Adipocyte (in vitro differentiated cells): ENCODE measurements around the gene ADAM30.

Source experiments
- DNase-seq: peaks from one replicate; pipeline ENCODE4 v3.0.0-alpha.2; 2015; ENCODE audit warnings: low read depth
- H3K27me3 ChIP-seq: replicated peaks from 2 replicates; pipeline ENCODE4 v1.7.0; 2013; ENCODE audit warnings: mild to moderate bottlenecking, low read length, moderate library complexity; ENCODE audit not compliant: control insufficient read depth, insufficient read depth
- H3K36me3 ChIP-seq: 2 replicates; pipeline ENCODE4 v1.7.0; 2013; ENCODE audit warnings: low read length, mild to moderate bottlenecking, moderate library complexity; ENCODE audit not compliant: control insufficient read depth, insufficient read depth, severe bottlenecking
- H3K4me1 ChIP-seq: 2 replicates; pipeline ENCODE4 v1.7.0; 2013; ENCODE audit warnings: mild to moderate bottlenecking, low read length, moderate library complexity; ENCODE audit not compliant: control insufficient read depth, insufficient read depth
- H3K4me3 ChIP-seq: 2 replicates; pipeline ENCODE4 v1.7.0; 2013; ENCODE audit warnings: mild to moderate bottlenecking, low read length, moderate library complexity
- H3K9ac ChIP-seq: 2 replicates; pipeline ENCODE4 v1.7.0; 2013; ENCODE audit warnings: mild to moderate bottlenecking, low read length, moderate library complexity
- H3K9me3 ChIP-seq: 2 replicates; pipeline ENCODE4 v1.7.0; 2013; ENCODE audit warnings: mild to moderate bottlenecking, low read length, moderate library complexity; ENCODE audit not compliant: control insufficient read depth

The ADAM30 gene

GRCh38 chr1:119920104-119920968 lies 24.0 kb upstream of the ADAM30 start:
- Histone ChIP-seq H3K9ac (no peak overlapping the region), H3K36me3 (peaks cover 100% of the 10 kb centered on the region), H3K27me3 (no peaks in the 10 kb centered on the region), H3K4me3 (no peak overlapping the region), H3K9me3 (no peaks in the 10 kb centered on the region), H3K4me1 (peaks cover 4% of the 10 kb centered on the region)
- DNase-seq, result no peak

- H3K36me3 ChIP-seq, result peaks cover 100% of the 10 kb centered on the region
- no peak for DNase-seq
- H3K9ac ChIP-seq, result no peak overlapping the region
- H3K4me1 ChIP-seq, result no peaks in the 10 kb centered on the region
- no peaks in the 10 kb centered on the region for H3K9me3 ChIP-seq
- H3K27me3 ChIP-seq, result no peaks in the 10 kb centered on the region
- no peak overlapping the region for H3K4me3 ChIP-seq
Measured at GRCh38 chr1:119919241-119919640, 22.9 kb upstream of the ADAM30 start.

- Histone ChIP-seq H3K36me3 (peaks cover 100% of the 10 kb centered on the region), H3K27me3 (no peaks in the 10 kb centered on the region), H3K4me3 (no peak overlapping the region), H3K9me3 (no peaks in the 10 kb centered on the region), H3K4me1 (no peaks in the 10 kb centered on the region), H3K9ac (no peak overlapping the region)
- no peak for DNase-seq
Measured at GRCh38 chr1:119918301-119918700, 22.0 kb upstream of the ADAM30 start.

- Histone ChIP-seq H3K36me3 (peaks cover 97% of the 10 kb centered on the region), H3K4me3 (no peak overlapping the region), H3K9ac (no peak overlapping the region), H3K27me3 (no peaks in the 10 kb centered on the region), H3K4me1 (no peaks in the 10 kb centered on the region), H3K9me3 (no peaks in the 10 kb centered on the region)
- DNase-seq, result no peak
Measured at GRCh38 chr1:119917304-119918055, 21.2 kb upstream of the ADAM30 start.

GRCh38 chr1:119915517-119915916 lies 19.2 kb upstream of the ADAM30 start:
- no peaks in the 10 kb centered on the region for H3K27me3 ChIP-seq
- H3K9ac ChIP-seq, result no peak overlapping the region
- no peaks in the 10 kb centered on the region for H3K4me1 ChIP-seq
- H3K9me3 ChIP-seq, result no peaks in the 10 kb centered on the region
- peaks cover 85% of the 10 kb centered on the region for H3K36me3 ChIP-seq
- no peak for DNase-seq
- no peak overlapping the region for H3K4me3 ChIP-seq

- peak; percentile 4 for DNase-seq
- Histone ChIP-seq H3K4me1 (no peaks in the 10 kb centered on the region), H3K9ac (no peak overlapping the region), H3K36me3 (peaks cover 73% of the 10 kb centered on the region), H3K9me3 (no peaks in the 10 kb centered on the region), H3K4me3 (no peak overlapping the region), H3K27me3 (no peaks in the 10 kb centered on the region)
Measured at GRCh38 chr1:119914071-119914470, 17.8 kb upstream of the ADAM30 start.

GRCh38 chr1:119912963-119913362 lies 16.6 kb upstream of the ADAM30 start:
- Histone ChIP-seq H3K9ac (no peak overlapping the region), H3K36me3 (peaks cover 62% of the 10 kb centered on the region), H3K9me3 (no peaks in the 10 kb centered on the region)

GRCh38 chr1:119911775-119912174 lies 15.5 kb upstream of the ADAM30 start:
- no peaks in the 10 kb centered on the region for H3K27me3 ChIP-seq

More at GRCh38 chr1:119912963-119913362, 16.6 kb upstream of the ADAM30 start:
- H3K4me1 ChIP-seq, result no peaks in the 10 kb centered on the region
- DNase-seq, result no peak
- no peak overlapping the region for H3K4me3 ChIP-seq
- no peaks in the 10 kb centered on the region for H3K27me3 ChIP-seq

GRCh38 chr1:119910618-119911017 lies 14.3 kb upstream of the ADAM30 start:
- no peaks in the 10 kb centered on the region for H3K9me3 ChIP-seq
- no peak for DNase-seq
- no peak overlapping the region for H3K4me3 ChIP-seq

More at GRCh38 chr1:119911775-119912174, 15.5 kb upstream of the ADAM30 start:
- H3K4me3 ChIP-seq, result no peak overlapping the region
- H3K36me3 ChIP-seq, result peaks cover 50% of the 10 kb centered on the region
- no peaks in the 10 kb centered on the region for H3K4me1 ChIP-seq
- H3K9ac ChIP-seq, result no peak overlapping the region
- H3K9me3 ChIP-seq, result no peaks in the 10 kb centered on the region
- DNase-seq, result no peak

GRCh38 chr1:119909890-119910596 lies 13.7 kb upstream of the ADAM30 start:
- H3K9ac ChIP-seq, result no peak overlapping the region
- H3K27me3 ChIP-seq, result no peaks in the 10 kb centered on the region
- no peak overlapping the region for H3K4me3 ChIP-seq
- H3K4me1 ChIP-seq, result no peaks in the 10 kb centered on the region
- DNase-seq, result no peak
- H3K36me3 ChIP-seq, result peaks cover 33% of the 10 kb centered on the region
- peaks cover 5% of the 10 kb centered on the region for H3K9me3 ChIP-seq

More at GRCh38 chr1:119910618-119911017, 14.3 kb upstream of the ADAM30 start:
- Histone ChIP-seq H3K9ac (no peak overlapping the region), H3K27me3 (no peaks in the 10 kb centered on the region), H3K36me3 (peaks cover 38% of the 10 kb centered on the region), H3K4me1 (no peaks in the 10 kb centered on the region)

- no peak for DNase-seq
Measured at GRCh38 chr1:119908661-119909060, 12.3 kb upstream of the ADAM30 start.

More at GRCh38 chr1:119908661-119909060, 12.3 kb upstream of the ADAM30 start:
- Histone ChIP-seq H3K36me3 (peaks cover 19% of the 10 kb centered on the region), H3K4me1 (no peaks in the 10 kb centered on the region), H3K27me3 (no peaks in the 10 kb centered on the region), H3K4me3 (no peak overlapping the region), H3K9ac (no peak overlapping the region), H3K9me3 (peaks cover 8% of the 10 kb centered on the region)
